Caco-2 (cell line): ENCODE data around the gene TMEM132D. TPM values are rescaled to one million over a fixed set of nuclear protein-coding genes. Genes with fewer than 3 reads are reported as not detected.

Experiments used
- BruUV-seq: library from RNA; stranded (reverse); fragments of 400-500 nt; replicated peaks from 2 replicates; lab custom pipeline; 2021; lab: Mats Ljungman, UMichigan
- CTCF ChIA-PET: fragments of 300-600 bp; sonication (Branson Sonifier 250); formaldehyde crosslinking; loops from one replicate; lab custom pipeline; 2022; ENCODE audit warnings: antibody characterized with exemption; lab: Charles Lee
- POLR2A ChIA-PET: fragments of 300-600 bp; sonication (Branson Sonifier 250); formaldehyde crosslinking; loops from one replicate; lab custom pipeline; 2022; ENCODE audit warnings: antibody characterized with exemption; lab: Charles Lee
- DNase-seq, 2 experiments: peaks; one replicate each; pipeline versions ENCODE4 v3.0.0 to v3.0.0-alpha.2; 2020 to 2022
- H3K27me3 ChIP-seq: replicated peaks from 2 replicates; pipeline ENCODE4 v1.6.0; 2011; ENCODE audit warnings: low read length; ENCODE audit not compliant: control insufficient read depth, insufficient read depth
- H3K36me3 ChIP-seq: 2 replicates; pipeline ENCODE4 v1.5.1; 2011; ENCODE audit warnings: low read length; ENCODE audit not compliant: control insufficient read depth, insufficient read depth
- H3K4me1 ChIP-seq: fragments of 250-450 bp; sonication (Bioruptor Pico); 2 replicates; pipeline ENCODE4 v1.5.1; 2020; ENCODE audit warnings: mild to moderate bottlenecking
- H3K4me3 ChIP-seq: 2 replicates; pipeline ENCODE4 v1.5.1; 2011; ENCODE audit warnings: low read depth, mild to moderate bottlenecking, control low read depth, low read length
- H3K9me3 ChIP-seq: fragments of 250-450 bp; sonication (Bioruptor Pico); 2 replicates; pipeline ENCODE4 v1.5.1; 2020; ENCODE audit warnings: mild to moderate bottlenecking, moderate library complexity
- H3K27ac Mint-ChIP-seq: one replicate; pipeline ENCODE4 v1.8.0; 2022; ENCODE audit warnings: mixed read lengths; ENCODE audit not compliant: unreplicated experiment
- H3K27me3 Mint-ChIP-seq: one replicate; pipeline ENCODE4 v1.8.0; 2022; ENCODE audit warnings: mixed read lengths; ENCODE audit not compliant: insufficient read depth, unreplicated experiment
- H3K36me3 Mint-ChIP-seq: one replicate; pipeline ENCODE4 v1.8.0; 2022; ENCODE audit warnings: mild to moderate bottlenecking, mixed read lengths; ENCODE audit not compliant: insufficient read depth, unreplicated experiment
- H3K4me1 Mint-ChIP-seq: one replicate; pipeline ENCODE4 v1.8.0; 2022; ENCODE audit warnings: low read depth, mixed read lengths; ENCODE audit not compliant: unreplicated experiment
- H3K4me3 Mint-ChIP-seq: one replicate; pipeline ENCODE4 v1.8.0; 2022; ENCODE audit warnings: mild to moderate bottlenecking, moderate library complexity, mixed read lengths; ENCODE audit not compliant: unreplicated experiment
- H3K9me3 Mint-ChIP-seq: one replicate; pipeline ENCODE4 v1.8.0; 2022; ENCODE audit warnings: mixed read lengths; ENCODE audit not compliant: unreplicated experiment
- CTCF ChIP-seq, 2 experiments: fragments of 200-600 bp in 1 of 2; IDR thresholded peaks; 1 replicate in 1 of 2; 2 replicates in 1 of 2; pipeline versions ENCODE4 v1.5.1 to v1.8.0; 2011 to 2022; ENCODE audit warnings: antibody characterized with exemption in 1 of 2, control low read depth in 1 of 2, inconsistent platforms in 1 of 2, low read depth in 1 of 2, low read length in 1 of 2, mild to moderate bottlenecking in 1 of 2, moderate library complexity in 1 of 2; ENCODE audit not compliant: insufficient read depth in 1 of 2, severe bottlenecking in 1 of 2, unreplicated experiment in 1 of 2
- intact Hi-C: fragments of 100-400 bp; cut with micrococcal nuclease; formaldehyde crosslinking; loops from one replicate; pipeline ENCODE4 v1.10.0; 2022; ENCODE audit not compliant: unreplicated experiment
- total RNA-seq: library from RNA; stranded (reverse); gene quantifications from 2 replicates; pipeline ENCODE4 v1.2.3, GENCODE V29; 2022

TMEM132D gene
- total RNA-seq, 1 experiment from 2014 or later, result not detected

- no peak for TF ChIP-seq CTCF (IDR thresholded peaks at IDR 0.05; ENCODE audit: insufficient read depth in 1 of 2, low read depth in 1 of 2, low read length in 1 of 2, severe bottlenecking in 1 of 2, unreplicated experiment in 1 of 2)
- no peaks in the 10 kb centered on the region for H3K36me3 Mint-ChIP-seq
- H3K27ac Mint-ChIP-seq, result no peak overlapping the region
- no peaks in the 10 kb centered on the region for H3K36me3 ChIP-seq
- ChIA-PET POLR2A (no interaction called here), CTCF (no interaction called here)
- H3K9me3 Mint-ChIP-seq, result no peaks in the 10 kb centered on the region
- H3K9me3 ChIP-seq, result no peaks in the 10 kb centered on the region
- no peaks in the 10 kb centered on the region for H3K4me1 ChIP-seq
- H3K4me3 ChIP-seq, result no peak overlapping the region
- DNase-seq, result no peak
- no peaks in the 10 kb centered on the region for H3K27me3 ChIP-seq
- H3K27me3 Mint-ChIP-seq, result peaks cover 3% of the 10 kb centered on the region
- BruUV-seq, result no TSS peak
- intact Hi-C loops, result no loop called here
- no peaks in the 10 kb centered on the region for H3K4me1 Mint-ChIP-seq
- no peak overlapping the region for H3K4me3 Mint-ChIP-seq
Measured at GRCh38 chr12:129750421-129750820, 153.4 kb downstream of the TMEM132D start.

- Histone ChIP-seq H3K9me3 (no peaks in the 10 kb centered on the region), H3K4me3 (no peak overlapping the region), H3K36me3 (no peaks in the 10 kb centered on the region), H3K4me1 (no peaks in the 10 kb centered on the region), H3K27me3 (no peaks in the 10 kb centered on the region)
- CTCF ChIA-PET, result no interaction called here
- no peaks in the 10 kb centered on the region for H3K36me3 Mint-ChIP-seq
- POLR2A ChIA-PET, result no interaction called here
- intact Hi-C loops, result no loop called here
- H3K4me1 Mint-ChIP-seq, result no peaks in the 10 kb centered on the region
- no peaks in the 10 kb centered on the region for H3K9me3 Mint-ChIP-seq
- H3K27ac Mint-ChIP-seq, result no peak overlapping the region
- no TSS peak for BruUV-seq
- no peak for DNase-seq
- H3K27me3 Mint-ChIP-seq, result no peaks in the 10 kb centered on the region
- H3K4me3 Mint-ChIP-seq, result no peak overlapping the region
- no peak for TF ChIP-seq CTCF (IDR thresholded peaks at IDR 0.05; ENCODE audit: insufficient read depth in 1 of 2, low read depth in 1 of 2, low read length in 1 of 2, severe bottlenecking in 1 of 2, unreplicated experiment in 1 of 2)
Measured at GRCh38 chr12:129746318-129746717, 157.5 kb downstream of the TMEM132D start.

GRCh38 chr12:129729170-129729569 is 174.7 kb downstream of the TMEM132D start:
- Mint-ChIP-seq H3K4me3 (no peak overlapping the region), H3K27me3 (no peaks in the 10 kb centered on the region), H3K9me3 (peaks cover 15% of the 10 kb centered on the region), H3K4me1 (no peaks in the 10 kb centered on the region), H3K27ac (no peak overlapping the region), H3K36me3 (no peaks in the 10 kb centered on the region)
- ChIA-PET POLR2A (no interaction called here), CTCF (no interaction called here)
- no peak overlapping the region for H3K4me3 ChIP-seq
- no TSS peak for BruUV-seq
- H3K36me3 ChIP-seq, result no peaks in the 10 kb centered on the region
- H3K27me3 ChIP-seq, result no peaks in the 10 kb centered on the region
- intact Hi-C loops, result no loop called here
- H3K9me3 ChIP-seq, result no peaks in the 10 kb centered on the region; the same call in 1 of the 2 replicates
- no peak for TF ChIP-seq CTCF (IDR thresholded peaks at IDR 0.05; ENCODE audit: insufficient read depth in 1 of 2, low read depth in 1 of 2, low read length in 1 of 2, severe bottlenecking in 1 of 2, unreplicated experiment in 1 of 2)
- no peak for DNase-seq
- H3K4me1 ChIP-seq, result no peaks in the 10 kb centered on the region
